GM18951 (cell line): ENCODE data around the gene SLC7A10.
"Not testable (repeated sequence)": the region's sequence is repeated elsewhere in the genome, so short reads cannot be mapped to it uniquely, and the experiment has no call there.

ENCODE experiments used
- POLR2A ChIP-seq: IDR thresholded peaks from 4 replicates; pipeline ENCODE4 v1.6.1; 2011; ENCODE audit warnings: mild to moderate bottlenecking; ENCODE audit not compliant: insufficient read length, insufficient read depth; ENCODE audit errors: extremely low read depth
- in situ Hi-C: fragments of 300-500 bp; cut with MboI; formaldehyde crosslinking; loops from one replicate; pipeline ENCODE4 v1.12.0; 2022; ENCODE audit warnings: low sequenced_read_pairs, mixed read lengths, inconsistent platforms; ENCODE audit not compliant: unreplicated experiment

SLC7A10 gene

GRCh38 chr19:33175156-33175782 is 50.4 kb downstream of the SLC7A10 start:
- no peak for TF ChIP-seq POLR2A
- in situ Hi-C loops: no loop called here

DNA sequence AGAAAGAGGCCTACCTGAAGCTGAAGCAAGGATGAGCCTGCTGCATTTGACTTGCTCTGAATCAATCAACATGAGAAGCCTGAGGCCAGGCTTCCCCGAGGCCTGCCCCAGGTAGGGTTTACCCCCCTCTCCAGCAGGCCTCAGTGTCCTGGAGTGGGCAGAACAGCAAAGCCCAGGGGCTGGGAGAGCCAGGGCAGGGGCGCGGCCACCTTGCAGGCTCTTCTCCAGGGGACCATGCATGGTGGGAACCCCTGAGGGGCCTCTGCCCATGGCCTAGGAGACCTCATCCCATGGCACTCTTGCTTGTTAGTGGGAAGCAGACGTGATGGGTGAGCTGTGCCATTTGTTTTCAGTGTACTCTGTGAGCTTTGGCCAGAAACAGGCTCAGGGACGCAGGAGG is 51.5 kb downstream of the SLC7A10 start:
- no peak for TF ChIP-seq POLR2A
- in situ Hi-C loops: no loop called here

GRCh38 chr19:33171916-33172359 is 53.7 kb downstream of the SLC7A10 start:
- TF ChIP-seq POLR2A: no peak
- in situ Hi-C loops: no loop called here

- in situ Hi-C loops: no loop called here
- no peak for TF ChIP-seq POLR2A
Observed at GRCh38 chr19:33171222-33171795, 54.3 kb downstream of the SLC7A10 start.

GRCh38 chr19:33168528-33168927 is 57.1 kb downstream of the SLC7A10 start:
- no peak for TF ChIP-seq POLR2A
- in situ Hi-C loops: no loop called here

DNA sequence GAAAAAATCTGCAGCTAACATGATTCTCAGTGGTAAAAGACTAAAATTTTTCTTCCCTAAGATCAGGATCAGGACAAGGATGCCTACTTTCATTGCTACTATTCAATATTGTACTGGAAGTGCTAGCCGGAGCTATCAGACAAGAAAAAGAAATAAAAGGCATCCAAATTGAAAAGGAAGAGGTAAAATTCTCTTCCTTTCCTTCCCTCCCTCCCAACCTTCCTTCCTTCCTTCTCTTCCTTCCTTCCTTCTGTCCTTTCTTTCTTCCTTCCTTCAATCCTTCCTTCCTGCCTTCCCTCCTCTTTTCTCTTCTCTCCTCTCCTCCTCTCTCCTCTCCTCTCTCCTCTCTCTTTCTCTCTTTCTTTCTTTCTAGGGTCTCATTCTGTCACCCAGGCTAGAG is 58.2 kb downstream of the SLC7A10 start:
- no peak for TF ChIP-seq POLR2A
- in situ Hi-C loops: no loop called here

DNA sequence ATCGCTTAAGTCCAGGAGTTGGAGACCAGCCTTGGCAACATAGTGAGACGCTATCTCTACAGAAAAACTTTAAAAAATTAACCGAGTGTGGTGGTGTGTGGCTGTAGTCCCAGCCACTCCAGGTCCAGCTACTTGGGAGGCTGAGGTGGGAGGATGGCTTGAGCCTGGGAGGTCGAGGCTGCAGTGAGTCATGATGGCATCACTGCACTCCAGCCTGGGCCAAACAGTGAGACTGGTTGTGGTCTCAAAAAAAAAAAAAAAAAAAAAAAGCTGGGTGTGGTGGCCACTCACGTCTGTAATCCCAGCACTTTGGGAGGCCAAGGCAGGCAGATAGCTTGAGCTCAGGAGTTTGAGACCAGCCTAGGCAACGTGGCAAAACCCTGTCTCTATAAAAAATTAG is 59.6 kb downstream of the SLC7A10 start:
- in situ Hi-C loops: not testable (repeated sequence)

DNA sequence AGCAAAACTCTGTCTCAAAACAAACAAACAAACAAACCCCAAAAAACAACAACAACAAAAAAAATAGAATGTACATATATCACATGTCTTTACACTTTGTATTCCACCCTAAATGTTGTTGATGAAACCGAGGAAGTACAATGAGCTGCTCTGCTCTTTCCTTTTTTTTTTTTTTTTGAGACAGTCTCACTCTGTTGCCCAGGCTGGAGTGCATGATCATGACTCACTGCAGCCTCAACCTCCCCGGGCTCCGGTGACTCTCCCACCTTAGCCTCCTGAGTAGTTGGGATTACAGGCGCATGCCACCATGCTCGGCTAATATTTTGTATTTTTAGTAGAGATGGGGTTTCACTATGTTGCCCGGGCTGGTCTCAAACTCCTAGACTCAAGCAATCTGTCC is 62.2 kb downstream of the SLC7A10 start:
- in situ Hi-C loops: no loop called here

DNA sequence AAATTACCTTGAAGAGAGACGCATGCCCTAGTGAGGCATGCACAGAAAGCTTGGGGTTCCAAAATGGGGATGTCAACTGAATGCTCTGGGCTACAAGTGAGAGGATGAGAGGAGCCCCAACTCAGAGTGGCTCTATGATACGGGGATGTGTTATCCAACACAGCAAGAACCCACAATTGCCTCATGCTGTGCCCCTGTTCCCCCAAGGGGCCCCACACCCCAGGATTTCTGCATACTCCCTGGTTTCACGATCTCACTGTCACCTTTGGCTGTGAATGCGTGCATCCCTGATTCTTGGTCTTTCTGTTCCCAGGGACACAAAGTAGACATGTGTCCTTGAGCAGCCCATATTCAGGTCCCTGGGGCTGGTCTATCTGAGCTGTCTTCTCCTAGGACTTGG is 64.4 kb downstream of the SLC7A10 start:
- TF ChIP-seq POLR2A: no peak

More for the DNA sequence above, 62.2 kb downstream of the SLC7A10 start:
- no peak for TF ChIP-seq POLR2A

DNA sequence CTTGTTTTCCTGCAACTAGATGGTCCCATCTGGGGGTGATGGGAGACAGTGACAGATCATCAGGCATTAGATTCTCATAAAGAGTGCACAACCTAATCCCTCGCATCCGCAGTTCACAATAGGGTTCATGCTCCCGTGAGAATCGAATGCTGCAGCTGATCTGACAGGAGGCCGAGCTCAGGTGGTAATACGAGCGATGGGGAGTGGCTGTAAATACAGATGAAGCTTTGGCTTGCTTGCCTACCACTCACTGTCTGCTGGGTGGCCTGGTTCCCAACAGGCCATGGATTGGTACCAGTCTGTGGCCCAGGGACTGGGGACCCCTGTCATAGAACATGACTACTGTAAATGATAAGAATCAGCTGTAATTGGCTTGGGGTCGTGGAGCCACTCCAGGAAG is 65.8 kb downstream of the SLC7A10 start:
- in situ Hi-C loops: no loop called here
- no peak for TF ChIP-seq POLR2A

More for the DNA sequence above, 64.4 kb downstream of the SLC7A10 start:
- in situ Hi-C loops: no loop called here

DNA sequence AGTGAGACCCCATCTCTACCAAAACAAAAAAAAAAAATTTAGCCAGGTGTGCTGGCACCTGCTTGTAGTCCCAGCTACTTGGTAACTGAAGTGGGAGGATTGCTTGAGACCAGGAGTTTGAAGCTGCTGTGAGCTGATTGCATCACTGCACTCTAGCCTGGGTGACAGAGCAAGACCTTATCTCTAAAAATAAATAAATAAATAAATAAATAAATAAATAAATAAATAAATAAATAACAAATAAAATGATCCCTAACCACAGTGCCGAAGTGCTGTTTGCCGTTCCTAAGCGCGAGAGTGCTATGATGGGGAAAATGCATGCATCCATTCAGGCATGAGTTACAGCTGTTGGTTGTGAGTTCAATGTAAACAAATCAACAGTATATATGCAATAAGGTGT is 66.5 kb downstream of the SLC7A10 start:
- TF ChIP-seq POLR2A: no peak
- in situ Hi-C loops: no loop called here
